A673 (cell line): Measurements from ENCODE around the gene CDHR1.

ENCODE experiments used
- EZH2 ChIP-seq: fragments of 200-600 bp; sonication (generic); IDR thresholded peaks from 2 replicates; pipeline ENCODE4 v1.6.1; 2017; ENCODE audit warnings: borderline replicate concordance, low read depth, mild to moderate bottlenecking, mixed read lengths, antibody characterized with exemption, low read length; ENCODE audit not compliant: poor library complexity, severe bottlenecking
- TF ChIP-seq, protein P1 (sequence below): fragments of 300-800, 200-600 bp; sonication (generic); conservative IDR thresholded peaks from 2 replicates; pipeline ENCODE4 v1.5.1; 2017; ENCODE audit warnings: low read depth, mild to moderate bottlenecking, antibody characterized with exemption, low read length, moderate library complexity, mixed read lengths

DNA sequence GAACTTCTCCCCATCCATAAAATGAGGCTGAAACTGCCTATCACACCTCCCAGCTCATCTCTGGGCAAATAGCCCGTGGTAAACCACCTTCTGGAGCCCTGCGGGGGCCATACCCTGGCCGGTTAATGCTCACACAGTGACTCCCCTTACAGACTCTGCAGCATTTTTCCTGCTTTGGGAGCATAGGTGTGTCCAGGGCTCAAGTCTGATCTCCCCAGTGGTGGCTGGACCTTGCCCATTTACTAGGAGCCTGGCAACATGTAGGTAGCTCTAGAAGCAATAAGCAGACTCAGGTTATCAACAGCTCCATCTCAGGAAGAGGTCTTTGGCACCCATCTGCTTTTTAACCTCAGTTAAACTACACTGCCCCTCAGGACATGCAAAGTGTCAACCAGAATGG lies 5.5 kb upstream of the CDHR1 start:
- TF ChIP-seq, protein P1, sequence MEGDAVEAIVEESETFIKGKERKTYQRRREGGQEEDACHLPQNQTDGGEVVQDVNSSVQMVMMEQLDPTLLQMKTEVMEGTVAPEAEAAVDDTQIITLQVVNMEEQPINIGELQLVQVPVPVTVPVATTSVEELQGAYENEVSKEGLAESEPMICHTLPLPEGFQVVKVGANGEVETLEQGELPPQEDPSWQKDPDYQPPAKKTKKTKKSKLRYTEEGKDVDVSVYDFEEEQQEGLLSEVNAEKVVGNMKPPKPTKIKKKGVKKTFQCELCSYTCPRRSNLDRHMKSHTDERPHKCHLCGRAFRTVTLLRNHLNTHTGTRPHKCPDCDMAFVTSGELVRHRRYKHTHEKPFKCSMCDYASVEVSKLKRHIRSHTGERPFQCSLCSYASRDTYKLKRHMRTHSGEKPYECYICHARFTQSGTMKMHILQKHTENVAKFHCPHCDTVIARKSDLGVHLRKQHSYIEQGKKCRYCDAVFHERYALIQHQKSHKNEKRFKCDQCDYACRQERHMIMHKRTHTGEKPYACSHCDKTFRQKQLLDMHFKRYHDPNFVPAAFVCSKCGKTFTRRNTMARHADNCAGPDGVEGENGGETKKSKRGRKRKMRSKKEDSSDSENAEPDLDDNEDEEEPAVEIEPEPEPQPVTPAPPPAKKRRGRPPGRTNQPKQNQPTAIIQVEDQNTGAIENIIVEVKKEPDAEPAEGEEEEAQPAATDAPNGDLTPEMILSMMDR = no peak
- TF ChIP-seq EZH2 = no peak
